Measurements from ENCODE around the gene TMC4. TPM values are rescaled to one million over a fixed set of nuclear protein-coding genes. Genes with fewer than 3 reads are reported as not detected.

The TMC4 gene
- polyA plus RNA-seq, 1 of the 3 experiments (the other 2 are of a cell fraction), result 2.8 TPM

DNA sequence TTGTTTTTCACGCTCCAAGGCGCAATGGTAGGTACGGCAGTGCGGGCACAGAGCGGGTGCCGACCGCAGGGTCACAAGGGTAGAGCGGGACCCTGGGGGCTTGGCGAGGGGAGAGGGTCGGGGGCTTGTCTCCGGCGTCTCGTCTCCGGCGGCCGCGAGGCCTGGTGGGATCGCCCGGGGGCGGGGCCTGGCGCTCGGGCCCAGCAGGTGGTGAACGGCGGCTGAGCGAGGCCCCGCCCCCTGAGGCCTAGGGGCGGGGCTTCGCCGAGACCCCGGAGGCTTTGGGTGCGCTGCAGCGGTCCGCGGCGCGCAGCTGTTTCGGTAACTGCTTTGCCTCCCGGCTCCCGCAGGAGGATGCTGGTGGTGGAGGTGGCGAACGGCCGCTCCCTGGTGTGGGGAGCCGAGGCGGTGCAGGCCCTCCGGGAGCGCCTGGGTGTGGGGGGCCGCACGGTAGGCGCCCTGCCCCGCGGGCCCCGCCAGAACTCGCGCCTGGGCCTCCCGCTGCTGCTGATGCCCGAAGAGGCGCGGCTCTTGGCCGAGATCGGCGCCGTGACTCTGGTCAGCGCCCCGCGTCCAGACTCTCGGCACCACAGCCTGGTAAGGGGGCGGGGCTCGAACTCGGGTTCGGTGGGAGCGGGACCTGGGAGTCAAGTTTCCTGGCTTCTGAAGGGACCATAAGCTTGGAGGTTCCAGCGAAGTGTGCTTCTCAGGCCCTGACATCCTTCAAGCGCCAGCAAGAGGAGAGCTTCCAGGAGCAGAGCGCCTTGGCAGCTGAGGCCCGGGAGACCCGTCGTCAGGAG, 18.3 kb upstream of the TMC4 start, which contains the start of gene TSEN34:
TSEN34 (plus strand) TSS at position 298 of the 800 bp plus-strand sequence; CDS start at position 355, 57 bp downstream.
- H3K4me2 ChIP-seq, result peak within 1 kb of the TSS; percentile 100
- H3K4me1 ChIP-seq (ENCODE audit: control insufficient read depth in 1 of 2, insufficient read depth in 2 of 2, low read depth in 1 of 2, low read length in 1 of 2), result peaks cover 0 to 15% of the 10 kb centered on the region in 2 experiments; a peak in 1 of 4 replicates
- peak; percentile 56 for TF ChIP-seq POLR2AphosphoS5 (IDR thresholded peaks at IDR 0.05; ENCODE audit: low read depth, low read length)
- TF ChIP-seq GABPA (IDR thresholded peaks at IDR 0.05; ENCODE audit: low read depth), result no peak
- TF ChIP-seq, protein P1, sequence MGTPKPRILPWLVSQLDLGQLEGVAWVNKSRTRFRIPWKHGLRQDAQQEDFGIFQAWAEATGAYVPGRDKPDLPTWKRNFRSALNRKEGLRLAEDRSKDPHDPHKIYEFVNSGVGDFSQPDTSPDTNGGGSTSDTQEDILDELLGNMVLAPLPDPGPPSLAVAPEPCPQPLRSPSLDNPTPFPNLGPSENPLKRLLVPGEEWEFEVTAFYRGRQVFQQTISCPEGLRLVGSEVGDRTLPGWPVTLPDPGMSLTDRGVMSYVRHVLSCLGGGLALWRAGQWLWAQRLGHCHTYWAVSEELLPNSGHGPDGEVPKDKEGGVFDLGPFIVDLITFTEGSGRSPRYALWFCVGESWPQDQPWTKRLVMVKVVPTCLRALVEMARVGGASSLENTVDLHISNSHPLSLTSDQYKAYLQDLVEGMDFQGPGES (IDR thresholded peaks at IDR 0.05; ENCODE audit: low read depth, low read length), result no peak
- TF ChIP-seq, protein P2, sequence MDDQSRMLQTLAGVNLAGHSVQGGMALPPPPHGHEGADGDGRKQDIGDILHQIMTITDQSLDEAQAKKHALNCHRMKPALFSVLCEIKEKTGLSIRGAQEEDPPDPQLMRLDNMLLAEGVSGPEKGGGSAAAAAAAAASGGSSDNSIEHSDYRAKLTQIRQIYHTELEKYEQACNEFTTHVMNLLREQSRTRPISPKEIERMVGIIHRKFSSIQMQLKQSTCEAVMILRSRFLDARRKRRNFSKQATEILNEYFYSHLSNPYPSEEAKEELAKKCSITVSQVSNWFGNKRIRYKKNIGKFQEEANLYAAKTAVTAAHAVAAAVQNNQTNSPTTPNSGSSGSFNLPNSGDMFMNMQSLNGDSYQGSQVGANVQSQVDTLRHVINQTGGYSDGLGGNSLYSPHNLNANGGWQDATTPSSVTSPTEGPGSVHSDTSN (IDR thresholded peaks at IDR 0.05), result peak; percentile 13; the same call in 1 of the 2 replicates
- TF ChIP-seq, protein P3, sequence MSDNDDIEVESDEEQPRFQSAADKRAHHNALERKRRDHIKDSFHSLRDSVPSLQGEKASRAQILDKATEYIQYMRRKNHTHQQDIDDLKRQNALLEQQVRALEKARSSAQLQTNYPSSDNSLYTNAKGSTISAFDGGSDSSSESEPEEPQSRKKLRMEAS (IDR thresholded peaks at IDR 0.05; ENCODE audit: low read depth), result peak; percentile 26; the same call in 1 of the 2 replicates
- 0 out of 2 replicates have a peak, but pooled peaks have one; percentile 4 for TF ChIP-seq RFX5 (IDR thresholded peaks at IDR 0.05; ENCODE audit: low read length)
- ChIA-PET CTCF (interaction anchor here (1.2 to 1.5 kb wide), 2 partner anchors 14 to 21 kb away, joined by 3 to 6 read pairs; no protein-coding TSS in a partner anchor), POLR2A (interaction anchor here (0.6 to 4.1 kb wide), 3 partner anchors 10 to 76 kb away, joined by 3 to 50 read pairs (median 4); partner anchors contain the start of genes CNOT3, PRPF31, RPS9 and TFPT)
- H3K9me2 ChIP-seq, result no peaks in the 10 kb centered on the region
- peak; percentile 90 for DNase-seq
- H3K9ac ChIP-seq, result peak within 1 kb of the TSS; percentile 78
- peaks cover 7% of the 10 kb centered on the region for H3F3A ChIP-seq (replicated peaks; ENCODE audit: insufficient read depth)
- peak within 1 kb of the TSS; percentile 84 to 93 for H3K4me3 ChIP-seq (ENCODE audit: low read depth in 2 of 2, low read length in 1 of 2)
- no peaks in the 10 kb centered on the region for H3K27me3 ChIP-seq (ENCODE audit: insufficient read depth)
- 3% methylated on average over 17 of the region's 77 CpGs for WGBS (ENCODE audit: low lambda C conversion rate)
- peak within 1 kb of the TSS; percentile 96 to 97 for H3K27ac ChIP-seq (ENCODE audit: low read depth in 2 of 2, low read length in 1 of 2)
- H3K9me3 ChIP-seq, result no peaks in the 10 kb centered on the region
- H4K20me1 ChIP-seq (ENCODE audit: insufficient read depth), result no peaks in the 10 kb centered on the region
- H2AFZ ChIP-seq (ENCODE audit: low read depth), result peak within 1 kb of the TSS; percentile 96
- H3K36me3 ChIP-seq (replicated peaks in 1 of 2; ENCODE audit: control insufficient read depth in 1 of 2, insufficient read depth in 2 of 2, low read length in 1 of 2), result peaks cover 21 to 27% of the 10 kb centered on the region in 2 experiments
- H3K79me2 ChIP-seq (ENCODE audit: insufficient read depth), result peaks cover 65% of the 10 kb centered on the region

DNA sequence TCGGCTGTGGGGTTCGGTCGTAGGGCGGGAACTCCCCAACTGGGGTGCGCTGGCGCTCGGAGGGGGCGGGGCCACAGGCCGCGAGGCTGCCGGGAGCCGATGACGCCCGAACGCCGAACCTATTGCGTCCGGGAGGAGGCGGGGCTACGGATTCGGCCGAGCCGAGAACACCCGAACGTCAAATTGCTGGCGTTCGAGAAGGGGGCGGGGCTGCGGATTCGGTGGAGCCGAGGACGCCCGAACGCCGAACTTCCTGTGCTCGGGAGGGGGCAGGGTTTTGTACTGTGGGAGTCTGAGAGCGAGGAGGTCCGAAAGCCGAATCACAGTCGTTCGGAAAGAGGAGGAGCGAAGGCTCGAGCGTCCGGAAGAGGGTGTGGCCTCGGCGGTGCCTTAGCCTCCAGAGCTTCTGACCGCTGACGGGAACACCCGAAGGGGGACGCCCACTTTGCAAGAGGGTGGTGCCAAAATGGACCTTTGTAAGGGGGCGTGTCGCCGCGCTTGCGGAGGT, 17.6 kb upstream of the TMC4 start:
- CTCF ChIA-PET, result interaction anchor here (1.5 kb wide), 1 partner anchor 20 kb away, joined by 6 read pairs; no protein-coding TSS in a partner anchor
- no peaks in the 10 kb centered on the region for H4K20me1 ChIP-seq (ENCODE audit: insufficient read depth)
- peak overlapping the region; percentile 78 for H3K9ac ChIP-seq
- TF ChIP-seq, protein P2 (IDR thresholded peaks at IDR 0.05), result no peak
- TF ChIP-seq MXI1 (IDR thresholded peaks at IDR 0.05; ENCODE audit: low read depth, low read length), result no peak; the same call in 1 of the 2 replicates
- TF ChIP-seq GABPA (IDR thresholded peaks at IDR 0.05; ENCODE audit: low read depth), result no peak
- TF ChIP-seq SIN3A (IDR thresholded peaks at IDR 0.05; ENCODE audit: borderline replicate concordance, low read depth, low read length), result 0 out of 2 replicates have a peak, but pooled peaks have one; percentile 38
- TF ChIP-seq RCOR1 (IDR thresholded peaks at IDR 0.05; ENCODE audit: low read length), result no peak
- no peak for TF ChIP-seq YY1 (IDR thresholded peaks at IDR 0.05; ENCODE audit: low read depth)
- no peak for TF ChIP-seq GATA2 (CRISPR knock-in tag; IDR thresholded peaks at IDR 0.05)
- TF ChIP-seq, protein P1 (IDR thresholded peaks at IDR 0.05; ENCODE audit: low read depth, low read length), result no peak
- TF ChIP-seq RFX5 (IDR thresholded peaks at IDR 0.05; ENCODE audit: low read length), result peak; percentile 7; the same call in 1 of the 2 replicates
- TF ChIP-seq FOXM1 (IDR thresholded peaks at IDR 0.05; ENCODE audit: low read depth), result no peak
- TF ChIP-seq MEF2A (IDR thresholded peaks at IDR 0.05; ENCODE audit: borderline replicate concordance, low read depth), result no peak
- TF ChIP-seq CHD2 (IDR thresholded peaks at IDR 0.05; ENCODE audit: low read length, partially characterized antibody), result peak; percentile 45
- TF ChIP-seq NFIC (IDR thresholded peaks at IDR 0.05; ENCODE audit: borderline replicate concordance), result no peak
- no peak for TF ChIP-seq EP300 (IDR thresholded peaks at IDR 0.05; ENCODE audit: borderline replicate concordance in 1 of 2, low read depth in 1 of 2, low read length in 1 of 2)
- TF ChIP-seq SMC3 (IDR thresholded peaks at IDR 0.05; ENCODE audit: low read depth, low read length), result no peak
- TF ChIP-seq, protein P4, sequence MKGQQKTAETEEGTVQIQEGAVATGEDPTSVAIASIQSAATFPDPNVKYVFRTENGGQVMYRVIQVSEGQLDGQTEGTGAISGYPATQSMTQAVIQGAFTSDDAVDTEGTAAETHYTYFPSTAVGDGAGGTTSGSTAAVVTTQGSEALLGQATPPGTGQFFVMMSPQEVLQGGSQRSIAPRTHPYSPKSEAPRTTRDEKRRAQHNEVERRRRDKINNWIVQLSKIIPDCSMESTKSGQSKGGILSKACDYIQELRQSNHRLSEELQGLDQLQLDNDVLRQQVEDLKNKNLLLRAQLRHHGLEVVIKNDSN (IDR thresholded peaks at IDR 0.05; ENCODE audit: borderline replicate concordance, low read depth), result no peak

More for the DNA sequence above, 17.6 kb upstream of the TMC4 start:
- Histone ChIP-seq H3K27me3 (ENCODE audit: insufficient read depth) (no peaks in the 10 kb centered on the region), H3K9me3 (no peaks in the 10 kb centered on the region), H3K4me1 (ENCODE audit: control insufficient read depth in 1 of 2, insufficient read depth in 2 of 2, low read depth in 1 of 2, low read length in 1 of 2) (peaks cover 0 to 15% of the 10 kb centered on the region in 2 experiments; a peak in 1 of 4 replicates), H3K27ac (ENCODE audit: low read depth in 2 of 2, low read length in 1 of 2) (peak overlapping the region; percentile 96 to 97), H3K4me2 (peak overlapping the region; percentile 100), H3K4me3 (ENCODE audit: low read depth in 2 of 2, low read length in 1 of 2) (peak overlapping the region; percentile 84 to 93), H2AFZ (ENCODE audit: low read depth) (peak overlapping the region; percentile 96), H3K79me2 (ENCODE audit: insufficient read depth) (peaks cover 71% of the 10 kb centered on the region), H3K36me3 (replicated peaks in 1 of 2; ENCODE audit: control insufficient read depth in 1 of 2, insufficient read depth in 2 of 2, low read length in 1 of 2) (peaks cover 21 to 27% of the 10 kb centered on the region in 2 experiments), H3F3A (replicated peaks; ENCODE audit: insufficient read depth) (peaks cover 7% of the 10 kb centered on the region), H3K9me2 (no peaks in the 10 kb centered on the region)
- peak; percentile 83 for DNase-seq
- POLR2A ChIA-PET, result interaction anchor here (4.1 kb wide), 1 partner anchor 10 kb away, joined by 50 read pairs; the partner anchor contains the start of gene RPS9
- 3% methylated on average over 24 of the region's 56 CpGs for WGBS (ENCODE audit: low lambda C conversion rate)

Data from SK-N-SH (cell line).